Measurements from ENCODE around the gene ASNSD1.

ASNSD1 gene

GRCh38 chr2:189661148-189661956 is at the start of gene ASNSD1:
Gene ASNSD1 (plus strand): TSS chr2:189661459. CDS start chr2:189666133, 4,674 bp downstream.
- peak; percentile 98 for DNase-seq

DNA sequence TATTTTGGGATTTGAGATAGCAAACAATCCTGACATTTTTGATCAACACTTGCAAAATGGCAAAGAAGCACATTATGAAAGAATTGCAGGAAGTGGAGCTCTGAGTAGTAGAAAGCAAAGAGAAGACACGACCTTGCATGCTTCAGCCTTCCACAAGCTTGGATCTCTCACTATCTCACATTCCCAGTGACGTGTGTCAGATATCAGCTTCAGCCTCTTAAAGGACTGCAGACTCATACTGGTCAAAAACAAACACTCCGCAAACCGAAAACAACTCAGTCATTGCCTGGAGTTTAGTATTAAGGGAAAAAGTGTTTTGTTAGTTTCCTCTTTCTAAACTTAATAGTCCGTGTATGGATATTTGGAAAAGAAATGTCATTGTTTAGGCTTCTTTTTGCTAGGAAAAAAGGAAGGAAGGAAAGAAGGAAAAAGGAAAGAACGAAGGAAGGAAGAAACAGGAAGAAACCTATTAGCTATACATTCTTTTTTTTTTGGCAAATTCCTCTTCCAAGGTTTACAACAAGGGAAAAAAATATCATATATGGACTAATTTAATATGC is 48.1 kb upstream of the ASNSD1 start:
- no peak for DNase-seq

DNA sequence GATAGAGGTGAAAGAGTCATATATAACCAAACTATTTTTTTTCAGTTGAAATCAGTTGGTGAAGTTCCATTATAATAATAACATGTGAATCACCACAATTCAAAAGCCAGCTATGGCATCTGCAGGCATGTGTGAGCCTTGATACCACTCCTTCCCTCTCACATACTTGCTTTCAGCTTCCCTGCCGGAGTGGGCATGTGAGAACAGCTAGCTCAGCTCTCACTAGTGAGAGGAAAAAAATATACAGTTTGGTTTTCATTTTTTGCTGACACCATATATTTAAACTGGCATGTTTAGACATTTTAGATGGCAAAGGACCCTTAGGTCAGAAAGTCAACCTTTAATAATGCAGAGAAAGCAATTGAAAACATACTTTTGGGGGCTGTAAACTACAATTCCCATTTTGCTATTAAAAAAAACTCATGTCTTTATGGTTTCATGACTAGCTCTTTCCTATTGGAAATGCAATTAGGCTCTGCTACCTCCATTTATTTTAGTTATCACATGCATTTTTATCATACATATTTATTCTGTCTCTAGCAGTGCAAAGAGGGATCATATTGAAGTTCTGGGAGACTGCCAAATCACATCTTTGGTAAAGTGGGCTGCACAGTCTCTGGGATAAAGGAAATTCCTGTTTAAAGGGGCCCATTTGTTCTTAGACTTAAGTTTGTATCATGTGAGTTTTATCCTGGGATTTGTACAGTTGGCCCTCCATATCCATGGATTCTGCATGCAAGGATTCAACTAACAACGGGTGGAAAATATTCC is 47.4 kb upstream of the ASNSD1 start:
- DNase-seq, result no peak

- no peak for DNase-seq
Observed at GRCh38 chr2:189614585-189614984, 46.7 kb upstream of the ASNSD1 start.

DNA sequence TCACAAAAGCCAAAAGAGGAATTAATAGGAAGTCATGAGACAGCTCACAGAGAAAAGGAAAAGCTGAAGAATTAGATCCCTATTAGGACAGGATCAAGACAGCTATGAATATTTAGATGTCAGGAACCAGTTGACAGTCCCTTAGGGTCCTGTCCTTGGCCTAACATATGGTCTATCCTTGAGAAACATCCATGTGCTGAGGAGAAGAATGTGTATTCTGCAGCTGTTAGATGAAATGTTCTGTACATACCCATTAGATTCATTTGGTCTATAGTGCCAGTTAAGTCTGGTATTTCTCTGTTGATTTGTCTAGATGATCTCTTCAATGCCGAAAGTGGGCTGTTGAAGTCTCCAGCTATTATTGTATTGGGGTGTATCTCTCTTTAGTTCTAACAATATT is 43.1 kb upstream of the ASNSD1 start:
- no peak for DNase-seq

DNA sequence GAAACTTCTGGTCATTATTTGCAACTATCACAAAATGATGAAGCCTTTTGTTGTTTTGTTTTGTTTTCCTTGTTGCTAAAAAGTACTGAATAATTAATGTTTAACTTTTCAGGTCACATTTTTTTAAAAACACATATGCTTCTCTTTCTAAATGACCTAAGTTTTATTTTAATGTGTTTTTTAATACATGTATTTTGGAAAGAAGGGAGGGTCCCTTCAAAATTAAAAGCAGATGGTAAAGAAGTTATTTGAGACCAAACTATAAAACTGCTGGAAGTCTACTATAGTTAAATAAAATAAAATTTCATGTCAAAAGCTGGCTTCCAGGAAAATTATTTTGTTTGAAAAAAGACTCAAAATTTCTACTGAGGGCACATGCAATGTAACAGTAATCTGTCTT is 39.5 kb upstream of the ASNSD1 start:
- no peak for DNase-seq

DNA sequence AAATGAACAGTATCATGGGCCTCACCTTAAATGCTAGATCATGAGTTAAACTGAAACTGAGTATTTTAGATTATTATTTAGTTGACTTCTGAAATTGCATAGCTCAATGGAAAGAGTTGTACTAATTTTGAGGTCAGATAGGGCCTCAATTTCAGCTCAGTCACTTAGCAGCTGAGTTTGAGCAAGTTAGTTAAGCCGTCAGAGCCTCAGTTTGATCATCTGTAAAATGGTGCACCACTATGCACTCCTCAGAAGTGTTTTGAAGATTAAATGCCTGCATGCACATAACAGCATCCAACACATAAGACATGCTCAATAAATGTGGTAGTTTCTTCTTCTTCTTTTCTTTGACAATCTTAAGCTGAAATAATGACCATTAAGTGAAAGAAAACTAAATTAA is 38.2 kb upstream of the ASNSD1 start:
- no peak for DNase-seq

DNA sequence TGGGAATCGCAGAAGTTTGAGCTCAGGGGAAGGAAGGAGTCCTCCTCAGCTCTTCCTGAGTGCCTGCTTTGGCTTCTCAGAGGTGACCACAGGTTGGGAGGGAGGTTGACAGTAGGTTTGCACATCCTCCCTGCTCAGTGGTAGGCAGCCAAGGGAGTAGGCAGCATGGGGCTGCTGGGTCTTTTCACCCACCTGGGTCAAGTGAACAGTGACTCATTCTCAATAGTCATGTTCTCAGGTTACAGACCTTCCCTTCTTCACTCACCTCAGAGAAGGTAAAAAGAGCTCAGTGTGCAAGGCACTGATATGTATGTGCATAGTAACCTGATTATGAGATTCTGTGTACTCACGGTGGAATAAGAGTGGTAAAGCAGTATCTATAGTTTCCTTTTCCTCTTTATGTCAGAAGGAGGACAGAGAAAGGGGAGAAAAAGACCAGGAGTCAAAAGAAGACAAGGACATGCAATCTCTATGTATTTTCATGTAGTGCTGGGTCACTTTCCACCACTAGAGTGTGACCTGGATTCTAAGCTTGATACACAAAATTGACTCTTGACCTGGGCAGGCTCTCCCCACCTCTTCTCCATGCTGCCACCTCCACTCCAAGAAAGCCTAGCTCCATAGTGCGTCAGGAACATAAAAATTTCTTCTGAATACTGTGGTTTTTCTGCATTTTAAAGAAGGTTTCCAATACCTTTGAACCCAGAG is 36.5 kb upstream of the ASNSD1 start:
- no peak for DNase-seq

GRCh38 chr2:189625636-189626035 is 35.6 kb upstream of the ASNSD1 start:
- no peak for DNase-seq

GRCh38 chr2:189627789-189628188 is 33.5 kb upstream of the ASNSD1 start:
- no peak for DNase-seq

GRCh38 chr2:189628817-189629530 is 32.3 kb upstream of the ASNSD1 start:
- no peak for DNase-seq

GRCh38 chr2:189629531-189630453 is 31.5 kb upstream of the ASNSD1 start:
- DNase-seq, result no peak

DNA sequence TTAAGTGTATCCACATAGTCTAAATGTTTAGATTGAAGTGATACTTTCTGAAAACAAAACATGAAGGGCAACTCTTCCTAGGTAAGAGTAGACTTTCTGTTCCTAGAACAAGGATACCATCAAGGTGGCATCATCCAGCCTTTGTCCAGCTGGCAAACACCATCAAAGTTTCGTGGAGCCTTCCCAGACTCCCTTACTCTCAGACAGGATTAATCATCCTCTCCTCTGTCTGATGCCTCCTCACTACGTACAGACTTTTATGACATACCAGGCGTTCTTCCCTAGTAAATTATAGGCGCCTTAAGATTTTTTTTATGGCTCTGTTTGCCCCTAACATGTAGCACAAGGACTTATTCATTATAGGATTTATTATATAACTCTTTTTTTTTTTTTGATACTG is 29.4 kb upstream of the ASNSD1 start:
- no peak for DNase-seq

DNA sequence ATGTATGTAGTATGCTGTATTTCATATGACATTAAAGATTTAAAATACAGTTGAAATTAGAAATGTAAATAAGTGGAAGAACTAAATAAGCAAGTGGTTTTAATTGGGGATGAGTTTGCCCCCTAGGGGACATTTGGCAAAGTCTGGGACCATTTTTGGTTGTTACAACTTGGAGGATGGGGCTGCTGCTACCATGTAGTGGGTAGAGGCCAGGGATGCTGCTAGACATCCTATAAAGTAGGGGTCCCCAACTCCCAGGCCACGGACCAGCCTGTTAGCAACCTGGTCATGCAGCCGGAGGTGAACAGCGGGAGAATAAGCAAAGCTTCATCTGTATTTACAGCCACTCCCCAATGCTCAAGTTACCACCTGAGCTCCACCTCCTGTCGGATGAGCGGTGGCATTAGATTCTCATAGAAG is 27.9 kb upstream of the ASNSD1 start:
- DNase-seq, result no peak

DNA sequence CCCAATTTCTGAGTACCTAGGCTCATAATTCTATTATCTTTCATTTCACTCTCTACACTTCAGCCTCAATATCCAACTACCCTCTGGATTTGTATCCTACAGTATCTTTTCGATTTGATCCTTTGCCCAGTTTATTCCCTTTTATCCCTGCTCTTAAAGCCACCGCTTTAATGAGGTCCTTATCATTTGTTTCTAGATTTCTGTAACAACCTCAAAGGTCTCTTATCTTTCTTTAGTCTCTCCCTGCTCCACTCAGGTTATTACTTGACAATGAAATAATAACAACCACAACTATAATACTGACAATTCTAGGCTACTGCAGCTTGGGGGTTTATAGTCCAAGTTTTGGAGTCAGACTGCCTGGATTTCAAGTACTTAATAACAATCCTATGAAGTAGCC is 25.9 kb upstream of the ASNSD1 start:
- no peak for DNase-seq

DNA sequence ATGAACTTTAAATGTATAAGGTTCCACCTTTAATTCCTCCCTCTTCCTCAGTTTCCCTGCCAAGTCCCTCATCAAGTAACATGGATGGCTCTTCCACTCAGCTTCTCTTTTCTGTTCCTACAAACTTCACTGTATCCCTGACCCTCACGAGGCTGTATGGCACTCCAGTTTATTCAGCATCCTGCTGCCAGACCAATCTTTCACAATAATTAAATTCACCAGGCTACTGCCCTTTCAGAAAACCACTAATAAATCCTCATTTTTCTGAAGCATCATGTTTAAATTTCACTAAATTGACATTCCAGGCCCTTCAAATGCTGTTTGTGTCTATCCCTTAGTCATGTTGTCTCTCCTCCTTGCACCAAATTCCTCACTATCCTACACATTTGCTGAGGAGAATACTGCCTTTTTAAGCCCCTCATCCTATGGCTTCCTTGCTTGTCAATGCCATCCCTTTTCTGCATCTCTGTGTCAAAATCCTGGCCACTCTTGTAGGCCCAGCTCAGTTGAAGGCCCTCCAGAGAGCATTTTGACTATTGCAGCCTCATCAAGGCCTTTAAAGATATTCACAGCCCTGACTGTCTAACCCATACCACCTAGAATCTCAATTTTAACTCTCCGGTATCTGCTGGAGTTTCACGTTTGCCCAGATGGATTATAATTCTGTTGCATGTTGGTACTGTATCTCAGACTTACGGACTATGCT is 22.8 kb upstream of the ASNSD1 start:
- no peak for DNase-seq

GRCh38 chr2:189639007-189639609 is 22.2 kb upstream of the ASNSD1 start:
- no peak for DNase-seq

DNA sequence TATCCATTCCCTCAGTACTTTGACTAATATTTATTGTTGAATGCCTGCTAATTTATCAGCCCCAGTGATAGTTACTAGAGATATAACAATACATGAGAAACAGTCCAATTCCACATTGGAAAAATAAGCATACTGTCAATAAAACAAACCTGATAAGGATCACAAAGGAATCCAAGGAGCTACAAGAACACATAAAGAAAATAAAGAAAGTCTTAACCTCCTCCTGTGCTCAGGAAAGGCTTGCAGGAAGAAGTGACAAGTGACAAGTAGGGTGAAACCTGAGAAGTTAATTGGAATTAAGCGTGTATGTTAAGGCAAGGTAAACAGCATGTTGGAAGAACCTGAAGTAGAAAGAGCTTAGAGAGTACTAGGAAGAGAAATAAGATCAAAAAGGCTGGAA is 20.3 kb upstream of the ASNSD1 start:
- no peak for DNase-seq

- DNase-seq, result no peak
Observed at GRCh38 chr2:189641590-189641989, 19.7 kb upstream of the ASNSD1 start.

GRCh38 chr2:189646521-189646920 is 14.7 kb upstream of the ASNSD1 start:
- DNase-seq, result no peak
